Effector memory CD4-positive, alpha-beta T cell (primary cell): ENCODE results near the gene DSCAML1.

Source experiments
- DNase-seq, 3 donors: peaks; one replicate each; pipeline ENCODE4 v3.0.0-alpha.2; 2020
- H3K27ac ChIP-seq: 2 replicates; pipeline ENCODE4 v1.7.0; 2013; ENCODE audit warnings: mild to moderate bottlenecking, low read length, moderate library complexity; ENCODE audit not compliant: insufficient read depth, poor library complexity, severe bottlenecking
- H3K27me3 ChIP-seq: replicated peaks from 2 replicates; pipeline ENCODE4 v1.7.0; 2013; ENCODE audit warnings: mild to moderate bottlenecking, low read length; ENCODE audit not compliant: insufficient read depth, control insufficient read depth, poor library complexity, severe bottlenecking
- H3K36me3 ChIP-seq: 2 replicates; pipeline ENCODE4 v1.7.0; 2013; ENCODE audit warnings: mild to moderate bottlenecking, low read length, moderate library complexity; ENCODE audit not compliant: control insufficient read depth, insufficient read depth
- H3K4me1 ChIP-seq: 2 replicates; pipeline ENCODE4 v1.7.0; 2013; ENCODE audit warnings: low read length, mild to moderate bottlenecking; ENCODE audit not compliant: control insufficient read depth, insufficient read depth, poor library complexity, severe bottlenecking
- H3K4me3 ChIP-seq: 2 replicates; pipeline ENCODE4 v1.7.0; 2013; ENCODE audit warnings: low read length, low read depth, mild to moderate bottlenecking; ENCODE audit not compliant: insufficient read depth, poor library complexity, severe bottlenecking
- H3K9me3 ChIP-seq: 2 replicates; pipeline ENCODE4 v1.7.0; 2013; ENCODE audit warnings: mild to moderate bottlenecking, low read length, moderate library complexity; ENCODE audit not compliant: control insufficient read depth

DSCAML1 gene

DNA sequence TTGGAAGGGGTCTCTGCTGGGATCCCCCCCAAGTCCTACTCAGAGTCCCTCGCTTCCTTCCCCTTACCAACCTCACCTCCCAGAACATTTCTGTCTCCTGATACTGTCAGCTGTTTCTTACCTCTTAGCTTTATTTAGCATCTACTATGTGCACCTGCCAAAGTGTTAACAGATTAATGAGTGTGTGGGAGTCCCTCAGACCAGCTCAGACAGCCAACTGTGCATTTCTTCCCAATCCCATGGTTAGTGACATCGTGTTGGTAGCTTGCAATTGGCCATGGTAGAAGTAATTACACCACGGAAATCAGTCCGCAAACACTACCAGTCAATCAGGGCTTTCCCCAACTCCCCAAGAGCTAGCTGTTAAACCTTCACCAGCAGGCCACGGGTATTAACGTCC, 150.6 kb downstream of the DSCAML1 start:
- no peak for DNase-seq
- H3K4me3 ChIP-seq: no peak overlapping the region
- no peaks in the 10 kb centered on the region for H3K36me3 ChIP-seq
- H3K9me3 ChIP-seq: no peaks in the 10 kb centered on the region
- H3K4me1 ChIP-seq: no peaks in the 10 kb centered on the region
- no peak overlapping the region for H3K27ac ChIP-seq
- no peaks in the 10 kb centered on the region for H3K27me3 ChIP-seq

DNA sequence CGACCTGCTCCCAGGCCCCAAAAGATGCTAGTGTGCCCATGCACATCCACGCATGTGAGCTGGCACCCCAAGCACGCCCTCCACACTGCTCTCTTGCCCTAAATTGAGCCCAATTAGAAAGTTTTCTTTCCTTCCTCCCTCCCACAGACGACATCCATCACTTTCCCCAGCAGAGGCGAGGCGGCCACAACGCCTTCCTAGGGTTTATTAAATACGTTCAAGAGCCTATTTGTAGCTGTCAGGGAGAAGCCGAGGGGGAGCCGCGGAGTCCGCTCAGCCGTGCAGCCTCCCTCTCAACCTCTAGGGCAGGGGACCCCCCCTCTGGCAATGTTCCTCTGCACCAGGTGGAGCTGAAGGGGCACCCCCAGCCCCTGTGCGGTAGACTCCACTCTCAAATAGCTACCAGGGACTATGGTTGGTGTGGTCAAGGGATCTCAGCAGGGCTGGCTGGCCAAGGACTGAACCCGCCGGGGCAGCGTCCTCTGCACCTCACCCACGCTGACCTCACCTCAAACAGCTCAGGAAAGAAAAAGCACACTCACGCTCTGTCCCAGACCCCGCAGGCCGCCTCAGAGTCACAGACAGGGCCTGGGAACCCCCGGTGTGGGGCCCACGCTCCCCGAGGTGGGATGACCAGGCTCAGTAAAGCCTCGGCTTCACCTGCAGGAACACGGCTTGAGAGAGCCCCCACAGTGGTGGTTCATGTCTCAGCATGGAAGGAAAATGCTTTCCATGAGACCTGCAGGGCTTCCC, 152.4 kb downstream of the DSCAML1 start:
- Histone ChIP-seq H3K36me3 (no peaks in the 10 kb centered on the region), H3K27me3 (no peaks in the 10 kb centered on the region), H3K9me3 (no peaks in the 10 kb centered on the region), H3K4me1 (no peaks in the 10 kb centered on the region), H3K27ac (no peak overlapping the region), H3K4me3 (no peak overlapping the region)
- DNase-seq: no peak

GRCh38 chr11:117643606-117644300, 153.3 kb downstream of the DSCAML1 start:
- no peaks in the 10 kb centered on the region for H3K36me3 ChIP-seq
- no peak overlapping the region for H3K4me3 ChIP-seq
- H3K9me3 ChIP-seq: no peaks in the 10 kb centered on the region
- no peak for DNase-seq
- no peaks in the 10 kb centered on the region for H3K27me3 ChIP-seq
- H3K4me1 ChIP-seq: no peaks in the 10 kb centered on the region
- no peak overlapping the region for H3K27ac ChIP-seq

DNA sequence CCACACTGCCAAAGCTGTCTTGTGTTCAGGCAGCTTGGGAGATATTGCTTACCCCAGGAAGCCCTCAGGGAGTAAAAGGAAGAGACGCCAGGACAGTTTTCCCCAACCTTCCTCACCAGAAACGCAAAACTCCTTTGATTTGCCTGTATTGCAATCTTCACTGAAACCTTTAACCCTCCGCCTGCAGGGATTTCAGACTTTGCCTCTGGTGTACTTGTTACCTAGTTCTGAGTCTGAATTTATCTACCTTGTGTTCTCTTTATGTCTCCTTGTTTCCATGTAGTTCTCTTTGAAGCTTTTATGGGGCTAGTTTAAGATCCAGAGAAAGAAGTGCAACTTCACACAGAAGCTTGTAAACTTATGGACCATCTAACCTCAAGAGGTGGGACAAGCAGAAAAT, 154.2 kb downstream of the DSCAML1 start:
- Histone ChIP-seq H3K4me1 (no peaks in the 10 kb centered on the region), H3K27me3 (no peaks in the 10 kb centered on the region), H3K36me3 (no peaks in the 10 kb centered on the region), H3K4me3 (no peak overlapping the region), H3K9me3 (no peaks in the 10 kb centered on the region), H3K27ac (no peak overlapping the region)
- no peak for DNase-seq

GRCh38 chr11:117642396-117642795, 154.6 kb downstream of the DSCAML1 start:
- Histone ChIP-seq H3K4me1 (no peaks in the 10 kb centered on the region), H3K27ac (no peak overlapping the region), H3K9me3 (no peaks in the 10 kb centered on the region), H3K36me3 (no peaks in the 10 kb centered on the region), H3K4me3 (no peak overlapping the region), H3K27me3 (no peaks in the 10 kb centered on the region)
- no peak for DNase-seq

DNA sequence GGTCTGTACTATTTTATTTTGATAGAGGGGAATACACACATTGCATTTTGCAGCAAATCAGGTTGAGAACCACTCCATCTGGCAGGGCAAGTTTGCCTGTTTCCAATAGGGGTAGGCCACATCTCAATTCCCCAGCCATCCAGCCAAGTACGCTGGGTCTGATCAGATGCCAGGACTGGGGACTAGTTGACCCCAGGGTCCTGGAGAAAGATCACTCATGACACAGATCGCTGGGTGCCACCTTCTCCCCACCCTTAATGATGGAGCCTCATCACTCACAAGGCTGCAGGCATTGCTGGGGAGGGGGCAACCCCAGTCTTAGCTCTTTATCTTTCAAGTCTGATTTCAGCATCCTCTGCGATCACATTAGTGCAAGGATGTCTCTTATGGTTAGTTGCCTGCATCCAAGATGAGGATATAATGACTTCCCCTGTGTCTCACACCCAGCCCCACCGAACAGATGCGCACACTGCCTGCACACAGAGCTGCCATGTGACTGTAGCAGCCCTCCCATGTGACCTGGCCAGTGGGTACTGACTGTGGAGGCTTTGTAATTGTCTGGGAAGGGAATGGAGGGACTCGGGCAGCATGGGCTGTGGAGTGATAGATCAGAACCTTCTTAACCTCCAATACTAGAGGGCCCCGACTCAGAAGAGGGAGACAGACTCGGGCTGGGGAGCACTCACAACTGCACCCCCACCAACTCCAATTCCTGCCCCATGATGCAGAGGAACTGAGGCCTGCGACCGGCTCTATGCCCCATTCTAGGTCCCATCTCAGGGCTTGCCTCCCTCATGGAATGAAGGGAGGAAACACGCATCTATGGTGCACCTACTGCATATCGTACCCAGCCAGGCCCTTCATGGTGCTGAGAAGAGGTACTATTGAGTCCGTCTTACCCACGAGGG, 155.8 kb downstream of the DSCAML1 start:
- Histone ChIP-seq H3K9me3 (no peaks in the 10 kb centered on the region), H3K4me1 (no peaks in the 10 kb centered on the region), H3K27ac (no peak overlapping the region), H3K36me3 (no peaks in the 10 kb centered on the region), H3K4me3 (no peak overlapping the region), H3K27me3 (no peaks in the 10 kb centered on the region)
- no peak for DNase-seq

DNA sequence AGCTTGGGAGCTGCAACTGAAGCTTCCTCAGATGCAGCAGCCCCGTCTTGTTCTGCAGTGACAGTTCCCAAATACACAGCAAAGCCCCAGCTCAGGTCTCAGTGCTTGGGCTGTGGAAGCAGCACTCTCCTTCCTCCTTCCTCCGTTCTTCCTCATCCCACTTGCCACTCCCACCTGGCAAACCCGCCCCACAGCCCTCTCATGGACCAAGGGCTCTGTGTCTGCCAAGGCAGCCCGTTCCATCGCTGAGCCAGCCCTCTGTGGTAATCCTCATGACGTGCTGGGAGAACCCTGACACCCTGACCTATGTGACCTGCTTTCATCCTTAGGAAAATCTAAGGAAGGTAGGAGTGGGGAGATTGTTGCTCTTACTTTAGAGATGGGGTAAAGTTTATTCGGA, 157.0 kb downstream of the DSCAML1 start:
- Histone ChIP-seq H3K4me1 (no peaks in the 10 kb centered on the region), H3K4me3 (no peak overlapping the region), H3K27ac (no peak overlapping the region), H3K9me3 (no peaks in the 10 kb centered on the region), H3K27me3 (no peaks in the 10 kb centered on the region), H3K36me3 (no peaks in the 10 kb centered on the region)
- no peak for DNase-seq

GRCh38 chr11:117639601-117640000, 157.4 kb downstream of the DSCAML1 start:
- H3K4me1 ChIP-seq: no peaks in the 10 kb centered on the region
- DNase-seq: no peak
- H3K4me3 ChIP-seq: no peak overlapping the region
- no peaks in the 10 kb centered on the region for H3K9me3 ChIP-seq
- no peak overlapping the region for H3K27ac ChIP-seq
- H3K36me3 ChIP-seq: no peaks in the 10 kb centered on the region
- H3K27me3 ChIP-seq: no peaks in the 10 kb centered on the region

DNA sequence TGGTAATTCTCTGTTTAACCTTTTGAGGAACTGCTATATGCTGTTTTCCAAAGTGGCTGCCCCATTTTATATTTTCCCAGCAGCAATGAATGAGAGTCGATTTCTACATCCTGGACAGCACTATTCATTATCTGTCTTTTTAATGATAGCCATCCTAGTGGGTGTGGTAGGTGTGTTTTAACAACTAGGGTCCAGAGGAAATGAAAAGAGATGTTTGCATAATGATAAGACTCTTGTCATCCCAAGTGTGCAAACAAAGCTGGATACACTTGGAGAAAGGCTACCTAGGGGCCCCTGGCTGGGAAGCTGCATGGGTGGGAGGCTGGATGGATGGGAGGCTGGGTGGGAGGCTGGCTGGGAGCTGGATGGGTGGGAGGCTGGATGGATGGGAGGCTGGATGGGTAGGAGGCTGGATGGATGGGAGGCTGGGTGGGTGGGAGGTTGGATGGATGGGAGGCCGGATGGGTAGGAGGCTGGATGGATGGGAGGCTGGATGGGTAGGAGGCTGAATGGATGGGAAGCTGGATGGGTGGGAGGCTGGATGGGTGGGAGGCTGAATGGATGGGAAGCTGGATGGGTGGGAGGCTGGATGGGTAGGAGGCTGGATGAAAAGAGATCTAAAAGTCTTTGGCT, 158.0 kb downstream of the DSCAML1 start:
- no peaks in the 10 kb centered on the region for H3K9me3 ChIP-seq
- H3K4me3 ChIP-seq: no peak overlapping the region
- DNase-seq: no peak
- no peak overlapping the region for H3K27ac ChIP-seq
- no peaks in the 10 kb centered on the region for H3K27me3 ChIP-seq
- no peaks in the 10 kb centered on the region for H3K36me3 ChIP-seq
- no peaks in the 10 kb centered on the region for H3K4me1 ChIP-seq
